ENCODE results near the gene PALD1.

The PALD1 gene

GRCh38 chr10:70457759-70458305, 20.7 kb upstream of the PALD1 start:
- no peak overlapping the region for H3K4me2 ChIP-seq

GRCh38 chr10:70458329-70459060, 20.1 kb upstream of the PALD1 start:
- H3K4me1 ChIP-seq (ENCODE audit: low read depth, poor library complexity, severe bottlenecking), result no peaks in the 10 kb centered on the region
- H3K4me3 ChIP-seq (IDR thresholded peaks at IDR 0.05; ENCODE audit: insufficient read depth, low read depth, low read length), result no peak overlapping the region
- no peak overlapping the region for H3K27ac ChIP-seq
- TF ChIP-seq CTCF (conservative IDR thresholded peaks at IDR 0.05; ENCODE audit: low read depth, low read length), result no peak
- no peaks in the 10 kb centered on the region for H3K79me2 ChIP-seq (ENCODE audit: insufficient read depth, low read depth)
- no peak overlapping the region for H3K4me2 ChIP-seq
- no peaks in the 10 kb centered on the region for H4K20me1 ChIP-seq (ENCODE audit: insufficient read depth)
- H3K36me3 ChIP-seq (ENCODE audit: insufficient read depth), result no peaks in the 10 kb centered on the region
- H2AFZ ChIP-seq (ENCODE audit: low read depth), result no peak overlapping the region
- H3K27me3 ChIP-seq (ENCODE audit: insufficient read depth, low read depth), result no peaks in the 10 kb centered on the region
- H3K9ac ChIP-seq, result no peak overlapping the region

More at GRCh38 chr10:70457759-70458305, 20.7 kb upstream of the PALD1 start:
- Histone ChIP-seq H3K9ac (no peak overlapping the region), H3K27me3 (ENCODE audit: insufficient read depth, low read depth) (no peaks in the 10 kb centered on the region), H3K36me3 (ENCODE audit: insufficient read depth) (no peaks in the 10 kb centered on the region), H2AFZ (ENCODE audit: low read depth) (no peak overlapping the region), H3K4me3 (IDR thresholded peaks at IDR 0.05; ENCODE audit: insufficient read depth, low read depth, low read length) (no peak overlapping the region), H3K79me2 (ENCODE audit: insufficient read depth, low read depth) (no peaks in the 10 kb centered on the region), H3K4me1 (ENCODE audit: low read depth, poor library complexity, severe bottlenecking) (no peaks in the 10 kb centered on the region), H3K27ac (no peak overlapping the region), H4K20me1 (ENCODE audit: insufficient read depth) (no peaks in the 10 kb centered on the region)
- TF ChIP-seq CTCF (conservative IDR thresholded peaks at IDR 0.05; ENCODE audit: low read depth, low read length), result no peak

- no peak for TF ChIP-seq CTCF (conservative IDR thresholded peaks at IDR 0.05; ENCODE audit: low read depth, low read length)
- no peak overlapping the region for H3K27ac ChIP-seq
- H4K20me1 ChIP-seq (ENCODE audit: insufficient read depth), result no peaks in the 10 kb centered on the region
- no peaks in the 10 kb centered on the region for H3K4me1 ChIP-seq (ENCODE audit: low read depth, poor library complexity, severe bottlenecking)
- H3K79me2 ChIP-seq (ENCODE audit: insufficient read depth, low read depth), result no peaks in the 10 kb centered on the region
- no peak overlapping the region for H3K4me3 ChIP-seq (IDR thresholded peaks at IDR 0.05; ENCODE audit: insufficient read depth, low read depth, low read length)
- no peaks in the 10 kb centered on the region for H3K27me3 ChIP-seq (ENCODE audit: insufficient read depth, low read depth)
- no peaks in the 10 kb centered on the region for H3K36me3 ChIP-seq (ENCODE audit: insufficient read depth)
- no peak overlapping the region for H2AFZ ChIP-seq (ENCODE audit: low read depth)
- no peak overlapping the region for H3K4me2 ChIP-seq
- H3K9ac ChIP-seq, result no peak overlapping the region
Observed at GRCh38 chr10:70459061-70459773, 19.4 kb upstream of the PALD1 start.

GRCh38 chr10:70459774-70460490, 18.6 kb upstream of the PALD1 start:
- Histone ChIP-seq H3K4me2 (no peak overlapping the region), H3K27me3 (ENCODE audit: insufficient read depth, low read depth) (no peaks in the 10 kb centered on the region), H3K4me1 (ENCODE audit: low read depth, poor library complexity, severe bottlenecking) (no peaks in the 10 kb centered on the region), H4K20me1 (ENCODE audit: insufficient read depth) (no peaks in the 10 kb centered on the region), H3K27ac (no peak overlapping the region), H3K79me2 (ENCODE audit: insufficient read depth, low read depth) (no peaks in the 10 kb centered on the region), H3K36me3 (ENCODE audit: insufficient read depth) (no peaks in the 10 kb centered on the region), H2AFZ (ENCODE audit: low read depth) (no peak overlapping the region), H3K9ac (no peak overlapping the region), H3K4me3 (IDR thresholded peaks at IDR 0.05; ENCODE audit: insufficient read depth, low read depth, low read length) (no peak overlapping the region)
- no peak for TF ChIP-seq CTCF (conservative IDR thresholded peaks at IDR 0.05; ENCODE audit: low read depth, low read length)

Data from KMS-11 (cell line).